ENCODE data around the gene MAS1L.

MAS1L gene

GRCh38 chr6:29465801-29466200 is 22.0 kb downstream of the MAS1L start:
- no peak for TF ChIP-seq CTCF (IDR thresholded peaks at IDR 0.05; ENCODE audit: low read depth, low read length)
- Histone ChIP-seq H3K36me3 (no peaks in the 10 kb centered on the region), H3K4me3 (ENCODE audit: low read depth, low read length) (no peak overlapping the region), H3K27me3 (ENCODE audit: insufficient read depth, low read depth, severe bottlenecking) (no peaks in the 10 kb centered on the region), H3K9me3 (ENCODE audit: severe bottlenecking) (no peaks in the 10 kb centered on the region), H3K27ac (no peak overlapping the region)
- no peak for DNase-seq

GRCh38 chr6:29465279-29465678 is 22.5 kb downstream of the MAS1L start:
- no peak for TF ChIP-seq CTCF (IDR thresholded peaks at IDR 0.05; ENCODE audit: low read depth, low read length)
- Histone ChIP-seq H3K9me3 (ENCODE audit: severe bottlenecking) (no peaks in the 10 kb centered on the region), H3K27ac (no peak overlapping the region), H3K4me3 (ENCODE audit: low read depth, low read length) (no peak overlapping the region), H3K27me3 (ENCODE audit: insufficient read depth, low read depth, severe bottlenecking) (no peaks in the 10 kb centered on the region), H3K36me3 (no peaks in the 10 kb centered on the region)
- no peak for DNase-seq

- H3K27ac ChIP-seq, result no peak overlapping the region
- TF ChIP-seq CTCF (IDR thresholded peaks at IDR 0.05; ENCODE audit: low read depth, low read length), result no peak
- H3K36me3 ChIP-seq, result no peaks in the 10 kb centered on the region
- H3K9me3 ChIP-seq (ENCODE audit: severe bottlenecking), result no peaks in the 10 kb centered on the region
- no peak for DNase-seq
- H3K27me3 ChIP-seq (ENCODE audit: insufficient read depth, low read depth, severe bottlenecking), result no peaks in the 10 kb centered on the region
- no peak overlapping the region for H3K4me3 ChIP-seq (ENCODE audit: low read depth, low read length)
Observed at GRCh38 chr6:29462022-29462421, 25.7 kb downstream of the MAS1L start.

GRCh38 chr6:29461021-29461814 is 26.5 kb downstream of the MAS1L start:
- TF ChIP-seq CTCF (IDR thresholded peaks at IDR 0.05; ENCODE audit: low read depth, low read length), result no peak
- Histone ChIP-seq H3K4me3 (ENCODE audit: low read depth, low read length) (no peak overlapping the region), H3K9me3 (ENCODE audit: severe bottlenecking) (no peaks in the 10 kb centered on the region), H3K36me3 (no peaks in the 10 kb centered on the region), H3K27ac (no peak overlapping the region), H3K27me3 (ENCODE audit: insufficient read depth, low read depth, severe bottlenecking) (no peaks in the 10 kb centered on the region)
- no peak for DNase-seq

- no peak for DNase-seq
- H3K27ac ChIP-seq, result no peak within 1 kb of the TSS
Observed at GRCh38 chr6:29456971-29457370, 30.8 kb downstream of the MAS1L start, which contains the start of the genes OR11A1 and OR2H1. Gene OR11A1, minus strand, starts transcription at chr6:29457071. Its CDS starts 29,430 bp downstream, at chr6:29427641. Gene OR2H1, plus strand, starts transcription at chr6:29457155. Its CDS starts 4,615 bp downstream, at chr6:29461770.

More at GRCh38 chr6:29456971-29457370, 30.8 kb downstream of the MAS1L start, which contains the start of the genes OR11A1 and OR2H1:
- no peak within 1 kb of the TSS for H3K4me3 ChIP-seq (ENCODE audit: low read depth, low read length)
- H3K36me3 ChIP-seq, result no peaks in the 10 kb centered on the region
- H3K27me3 ChIP-seq (ENCODE audit: insufficient read depth, low read depth, severe bottlenecking), result no peaks in the 10 kb centered on the region
- TF ChIP-seq CTCF (IDR thresholded peaks at IDR 0.05; ENCODE audit: low read depth, low read length), result no peak
- no peaks in the 10 kb centered on the region for H3K9me3 ChIP-seq (ENCODE audit: severe bottlenecking)
